Upper lobe of right lung (tissue), 1 donor: Measurements from ENCODE around the gene CRACDL. TPM values are rescaled to one million over a fixed set of nuclear protein-coding genes. Genes with fewer than 3 reads are reported as not detected.

Experiments used
- ATAC-seq: fragments of 200-7000 bp; cut with Tn5 transposase; one replicate; pipeline ENCODE4 v1.9.1; 2020; ENCODE audit warnings: mild to moderate bottlenecking, moderate library complexity
- DNase-seq: peaks from one replicate; pipeline ENCODE4 v3.0.0-alpha.2; 2020
- H3K27ac ChIP-seq: fragments of 200-600 bp; one replicate; pipeline ENCODE4 v1.8.0; 2022
- H3K27me3 ChIP-seq: fragments of 200-600 bp; one replicate; pipeline ENCODE4 v1.8.0; 2022; ENCODE audit warnings: mild to moderate bottlenecking
- H3K36me3 ChIP-seq: fragments of 200-600 bp; one replicate; pipeline ENCODE4 v1.8.0; 2022
- H3K4me1 ChIP-seq: fragments of 200-600 bp; one replicate; pipeline ENCODE4 v1.8.0; 2022
- H3K4me3 ChIP-seq: fragments of 200-600 bp; one replicate; pipeline ENCODE4 v1.8.0; 2022; ENCODE audit warnings: mild to moderate bottlenecking
- H3K9me3 ChIP-seq: fragments of 200-600 bp; one replicate; pipeline ENCODE4 v1.8.0; 2022
- CTCF ChIP-seq: fragments of 200-600 bp; IDR thresholded peaks from one replicate; pipeline ENCODE4 v1.8.0; 2022; ENCODE audit warnings: antibody characterized with exemption
- intact Hi-C: fragments of 100-400 bp; cut with DNase I; formaldehyde crosslinking; loops from one replicate; pipeline ENCODE4 v1.11.0; 2022
- total RNA-seq: library from RNA; stranded (reverse); fragmentation: NEBNext Ultra II Directional; extraction: Animal tissue kit (Norgen Biotek cat#: 25700); gene quantifications from one replicate; pipeline ENCODE4 v1.2.1, GENCODE V29; 2021
- donor health status: DM: no; HTN: yes; CAD: no; lungs with severe emphysema.

CRACDL gene
- total RNA-seq, 1 donor from 2014 or later, result 33.3 TPM

DNA sequence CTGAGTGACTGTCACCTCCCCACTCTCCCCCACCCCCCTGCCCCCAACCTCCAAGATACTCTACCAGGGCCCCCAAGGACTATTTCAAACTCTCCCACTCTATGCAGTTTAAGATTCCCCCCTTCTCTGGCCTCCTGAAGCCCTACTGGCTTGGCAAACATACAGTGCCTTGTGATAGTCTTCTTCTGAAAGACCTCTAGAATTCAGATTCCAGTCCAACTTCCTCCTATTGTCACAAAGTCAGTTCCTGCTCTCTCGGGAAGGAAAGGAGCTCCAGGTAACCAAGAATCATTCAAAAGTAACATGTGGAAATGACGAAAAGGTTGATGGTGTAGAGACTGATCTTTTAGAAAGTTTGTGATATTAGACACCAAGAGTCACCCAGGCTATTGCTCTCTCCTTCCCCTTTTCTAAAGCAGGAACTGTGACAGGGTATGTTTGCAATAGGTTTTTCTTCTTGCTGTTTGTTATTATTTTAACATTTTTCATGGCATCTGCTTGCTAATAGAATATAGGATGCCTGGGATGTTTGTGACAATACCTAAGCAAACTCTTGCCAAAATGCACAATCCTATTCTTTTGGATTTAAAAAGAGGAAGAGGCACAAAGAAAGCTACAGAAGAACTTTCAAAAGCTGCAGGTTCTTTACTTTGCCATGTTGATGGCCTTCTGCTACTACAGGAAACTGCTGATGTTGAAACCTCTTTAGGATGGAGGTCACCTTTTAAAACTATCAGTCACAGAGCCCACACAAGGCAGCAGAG is 111.6 kb downstream of the CRACDL start:
- Histone ChIP-seq H3K4me1 (peaks cover 13% of the 10 kb centered on the region), H3K9me3 (no peaks in the 10 kb centered on the region), H3K27me3 (no peaks in the 10 kb centered on the region), H3K4me3 (no peak overlapping the region), H3K36me3 (no peaks in the 10 kb centered on the region), H3K27ac (peak overlapping the region; percentile 75)
- no peak for TF ChIP-seq CTCF
- ATAC-seq, result no peak
- no peak for DNase-seq
- intact Hi-C loops, result loop anchor here (10.0 kb wide), 1 partner anchor 100 kb away; no protein-coding TSS in a partner anchor

DNA sequence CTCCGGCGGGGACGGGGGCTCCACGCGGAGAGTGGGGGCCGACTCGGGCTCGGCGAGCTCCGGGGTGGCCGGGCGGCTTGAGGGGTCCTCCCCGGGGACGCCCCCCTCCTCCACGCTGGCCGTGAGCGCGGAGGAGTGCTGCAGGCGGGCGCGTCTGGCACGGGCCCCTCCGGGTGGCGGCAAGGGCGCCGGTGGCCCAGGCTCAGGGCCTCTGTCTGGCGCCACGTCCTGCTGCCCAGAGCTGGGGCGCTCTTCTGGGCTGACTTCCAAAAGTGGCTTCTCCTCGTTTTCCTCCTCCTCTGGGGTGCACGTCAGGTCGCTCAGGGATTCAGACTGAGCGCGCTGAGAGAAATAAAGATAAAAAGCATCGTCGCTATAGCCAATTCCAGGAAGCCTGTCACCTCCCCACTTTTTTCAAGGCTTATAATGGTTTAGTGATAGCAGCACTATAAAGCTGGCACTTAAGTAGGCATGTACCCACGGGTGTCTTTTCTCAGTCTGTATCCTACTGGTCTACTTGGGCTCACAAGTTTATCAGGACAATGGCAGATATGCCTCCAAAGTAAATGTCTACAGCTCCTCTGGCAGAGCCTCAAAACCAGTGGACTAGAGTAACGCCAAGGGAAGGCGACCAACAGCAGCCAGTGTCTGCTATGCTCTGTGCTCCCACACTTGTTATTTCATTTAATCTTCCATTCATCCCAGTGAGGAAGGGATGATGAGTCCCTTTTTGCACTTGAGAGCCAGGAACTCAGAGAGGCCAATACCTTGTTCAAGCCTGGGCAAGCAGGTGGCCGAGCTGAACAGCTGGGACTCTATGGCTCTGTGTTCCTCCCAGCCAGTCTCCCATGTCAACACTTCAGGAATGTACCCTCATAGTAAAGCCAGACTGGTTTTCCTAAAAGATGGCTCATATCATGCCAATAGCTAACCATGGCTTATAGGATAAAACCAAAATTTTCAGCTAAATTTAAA is 112.5 kb downstream of the CRACDL start:
- no peak for TF ChIP-seq CTCF
- Histone ChIP-seq H3K27me3 (no peaks in the 10 kb centered on the region), H3K27ac (peak overlapping the region; percentile 75), H3K36me3 (no peaks in the 10 kb centered on the region), H3K4me3 (peak overlapping the region; percentile 52), H3K4me1 (peaks cover 13% of the 10 kb centered on the region), H3K9me3 (no peaks in the 10 kb centered on the region)
- DNase-seq, result no peak
- intact Hi-C loops, result loop anchor here (10.0 kb wide), 1 partner anchor 99 kb away; no protein-coding TSS in a partner anchor
- ATAC-seq, result peak; percentile 46

DNA sequence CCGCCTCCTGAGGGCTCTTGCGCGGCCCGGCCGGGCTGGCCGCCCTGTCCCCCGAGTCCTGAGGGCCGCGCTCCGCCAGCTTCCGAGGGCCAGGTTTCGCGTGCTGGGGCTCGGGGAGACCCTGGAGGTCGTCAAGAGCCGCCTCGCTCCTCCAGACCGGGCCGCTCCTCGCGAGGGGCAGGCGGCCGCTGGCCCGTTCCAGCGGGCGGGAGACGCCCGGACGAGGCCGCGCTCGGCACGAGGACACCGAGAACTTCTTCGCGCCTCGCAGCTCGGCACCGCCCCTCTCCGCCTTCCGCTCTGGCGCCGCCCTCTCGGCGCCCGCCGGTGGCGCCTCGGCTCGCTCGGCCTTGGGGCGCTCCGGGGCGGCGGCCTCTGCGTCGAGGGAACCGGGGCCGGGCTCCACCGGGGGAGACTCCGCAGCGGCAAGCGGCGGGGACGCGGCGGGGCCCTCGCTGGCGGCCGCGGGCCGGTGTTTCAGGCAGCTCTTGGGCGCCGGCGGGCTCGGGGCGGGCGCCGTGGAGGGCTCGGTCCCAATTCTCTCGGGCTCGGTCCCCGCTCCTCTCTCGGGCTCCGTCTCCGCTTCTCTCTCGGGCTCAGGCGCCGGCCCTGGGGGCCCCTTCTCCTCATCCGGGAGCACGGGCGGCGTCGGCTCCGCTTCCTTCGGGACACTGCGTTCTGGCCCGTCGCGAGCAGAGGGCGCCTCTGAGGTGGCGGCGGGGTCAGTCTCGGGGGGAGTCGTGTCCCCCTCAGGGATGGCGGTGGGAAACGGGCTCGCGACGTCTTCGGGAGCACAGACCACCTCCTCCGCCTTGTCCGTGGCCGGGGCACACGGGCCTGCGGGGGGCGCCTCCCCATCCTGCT is 113.5 kb downstream of the CRACDL start:
- H3K27me3 ChIP-seq, result no peaks in the 10 kb centered on the region
- intact Hi-C loops, result loop anchor here (10.0 kb wide), 1 partner anchor 98 kb away; no protein-coding TSS in a partner anchor
- peaks cover 13% of the 10 kb centered on the region for H3K4me1 ChIP-seq
- H3K27ac ChIP-seq, result peak overlapping the region; percentile 75
- no peaks in the 10 kb centered on the region for H3K36me3 ChIP-seq
- peak; percentile 28 for TF ChIP-seq CTCF
- ATAC-seq, result peak; percentile 89
- peak; percentile 85 for DNase-seq
- no peaks in the 10 kb centered on the region for H3K9me3 ChIP-seq
- H3K4me3 ChIP-seq, result peak overlapping the region; percentile 52

GRCh38 chr2:98821629-98822135 is 114.3 kb downstream of the CRACDL start:
- no peaks in the 10 kb centered on the region for H3K36me3 ChIP-seq
- no peaks in the 10 kb centered on the region for H3K9me3 ChIP-seq
- TF ChIP-seq CTCF, result no peak
- H3K27me3 ChIP-seq, result no peaks in the 10 kb centered on the region
- intact Hi-C loops, result loop anchor here (10.0 kb wide), 1 partner anchor 97 kb away; no protein-coding TSS in a partner anchor
- peak overlapping the region; percentile 75 for H3K27ac ChIP-seq
- peaks cover 13% of the 10 kb centered on the region for H3K4me1 ChIP-seq
- DNase-seq (no peak), ATAC-seq (no peak)
- peak overlapping the region; percentile 6 for H3K4me3 ChIP-seq
